ENCODE results near the gene SPIRE1.
"Not testable (repeated sequence)": the region's sequence is repeated elsewhere in the genome, so short reads cannot be mapped to it uniquely, and the experiment has no call there.

SPIRE1 gene

DNA sequence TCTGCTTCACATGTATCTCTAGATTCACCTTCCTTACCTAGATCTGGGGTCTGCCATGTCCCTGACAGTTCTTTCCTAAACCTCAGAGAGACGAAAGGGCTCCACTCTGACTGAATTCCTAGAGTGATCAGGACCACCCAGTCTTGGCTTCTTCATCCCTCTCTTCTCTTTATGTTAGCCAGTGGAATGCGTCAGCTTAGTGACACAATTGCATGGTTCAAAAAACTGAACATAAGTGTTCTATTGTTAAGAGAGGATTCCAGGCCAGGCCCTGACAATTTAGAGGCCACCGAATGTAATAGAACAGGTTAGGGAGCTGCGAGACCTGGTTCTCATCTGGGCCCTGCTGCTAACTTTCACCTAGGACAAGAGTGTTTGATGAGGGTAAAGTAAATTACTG, 240.2 kb downstream of the SPIRE1 start:
- no peak for DNase-seq (ENCODE audit: low read depth, low spot score)

DNA sequence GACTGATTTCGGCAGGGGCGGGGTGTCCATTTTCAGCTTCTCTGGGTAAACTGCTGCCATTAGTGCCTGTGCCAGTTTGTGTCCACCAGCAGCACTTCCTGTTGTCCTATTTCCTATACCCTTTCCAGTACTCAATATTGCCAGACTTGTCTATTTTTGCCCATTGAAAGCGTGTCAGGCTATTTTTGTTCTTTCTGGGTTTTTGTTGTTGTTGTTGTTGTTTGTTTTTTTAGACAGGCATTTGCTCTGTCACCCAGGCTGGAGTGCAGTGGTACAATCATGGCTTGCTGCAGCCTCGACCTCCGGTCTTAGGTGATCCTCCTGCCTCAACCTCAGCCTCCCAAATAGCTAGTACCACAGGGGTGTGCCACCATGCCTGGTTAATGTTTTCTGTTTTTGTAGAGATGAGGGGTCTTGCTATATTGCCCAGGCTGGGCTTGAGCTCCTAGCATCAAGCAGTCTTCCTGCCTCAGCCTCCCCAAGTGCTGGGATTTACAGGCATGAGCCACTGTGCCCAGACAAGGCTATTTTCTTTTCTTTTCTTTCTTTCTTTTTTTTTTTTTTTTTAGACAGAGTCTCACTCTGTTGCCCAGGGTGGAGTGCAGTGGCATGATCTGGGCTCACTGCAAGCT, 241.7 kb downstream of the SPIRE1 start:
- no peak for DNase-seq (ENCODE audit: low read depth, low spot score)

DNA sequence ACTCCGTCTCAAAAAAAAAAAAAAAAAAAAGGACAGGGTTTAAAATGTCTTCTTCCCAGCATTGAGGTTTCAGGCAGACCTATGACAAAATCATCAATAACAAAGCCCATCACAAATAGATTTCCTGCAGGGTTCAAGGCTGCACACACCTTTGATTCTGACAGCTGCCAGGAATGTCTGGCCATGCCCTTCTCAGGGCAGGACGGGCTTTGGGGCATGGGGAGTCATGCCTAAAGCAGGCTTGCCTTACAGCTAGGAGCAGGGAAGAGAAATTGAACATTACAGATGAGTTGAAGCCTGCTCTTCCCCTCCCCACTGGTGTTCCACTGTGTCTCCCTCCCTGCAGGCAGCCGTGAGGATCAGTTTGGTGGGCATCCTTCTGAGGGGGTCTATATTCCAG, 246.5 kb downstream of the SPIRE1 start:
- DNase-seq (ENCODE audit: low read depth, low spot score): no peak

DNA sequence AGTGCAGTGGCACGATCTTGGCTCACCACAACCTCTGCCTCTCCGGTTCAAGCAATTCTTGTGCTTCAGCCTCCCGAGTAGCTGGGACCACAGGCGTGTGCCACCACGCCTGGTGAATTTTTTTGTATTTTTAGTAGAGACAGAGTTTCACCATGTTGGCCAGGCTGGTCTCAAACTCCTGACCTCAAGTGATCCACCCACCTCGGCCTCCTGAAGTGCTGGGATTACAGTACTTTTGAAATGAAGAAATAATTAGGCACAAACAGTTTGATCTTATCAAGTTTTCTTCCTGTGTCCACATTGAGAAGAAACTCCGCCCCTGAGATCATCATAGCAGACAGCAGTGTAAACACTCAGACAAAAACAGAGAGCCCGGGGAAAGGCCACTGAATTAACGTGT, 247.2 kb downstream of the SPIRE1 start:
- DNase-seq (ENCODE audit: low read depth, low spot score): not testable (repeated sequence)

DNA sequence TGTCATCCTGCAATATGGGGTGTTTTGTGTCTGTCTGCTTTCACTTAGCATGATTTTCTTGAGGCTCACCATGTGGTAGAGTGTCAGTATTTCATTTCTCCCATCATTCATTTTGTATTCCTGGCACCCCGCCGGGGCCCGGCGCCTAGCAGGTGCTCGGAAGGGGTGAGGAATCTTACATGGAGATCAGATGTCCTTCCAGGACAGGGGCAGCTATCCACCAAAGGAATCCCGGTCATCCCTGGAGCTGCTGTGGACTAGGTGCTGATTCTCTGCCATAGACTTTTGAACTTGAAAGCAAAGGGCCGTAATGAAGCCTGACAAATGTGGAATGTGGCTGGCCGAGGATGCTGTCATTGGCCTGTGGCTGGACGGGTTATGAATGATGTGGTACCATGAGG, 247.8 kb downstream of the SPIRE1 start:
- DNase-seq (ENCODE audit: low read depth, low spot score): no peak

DNA sequence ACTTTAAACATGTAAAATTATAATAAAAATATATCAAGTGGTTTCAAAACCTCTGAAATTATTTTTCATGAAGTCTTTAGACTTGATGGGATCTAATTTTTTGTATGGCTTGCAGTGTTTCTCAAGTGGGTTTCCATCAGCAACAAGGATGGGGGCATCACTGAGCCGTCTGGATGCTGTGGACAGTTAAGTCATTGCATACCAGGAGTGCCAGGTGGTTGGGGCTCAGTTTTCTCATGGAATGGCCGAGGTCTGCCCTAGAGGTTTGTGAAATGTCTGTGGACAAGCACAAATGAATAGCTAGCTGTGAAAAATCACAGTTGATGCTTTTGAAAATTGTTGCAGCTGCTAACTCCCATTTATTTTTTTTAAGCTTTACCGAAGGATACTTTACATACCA, 248.4 kb downstream of the SPIRE1 start:
- no peak for DNase-seq (ENCODE audit: low read depth, low spot score)

DNA sequence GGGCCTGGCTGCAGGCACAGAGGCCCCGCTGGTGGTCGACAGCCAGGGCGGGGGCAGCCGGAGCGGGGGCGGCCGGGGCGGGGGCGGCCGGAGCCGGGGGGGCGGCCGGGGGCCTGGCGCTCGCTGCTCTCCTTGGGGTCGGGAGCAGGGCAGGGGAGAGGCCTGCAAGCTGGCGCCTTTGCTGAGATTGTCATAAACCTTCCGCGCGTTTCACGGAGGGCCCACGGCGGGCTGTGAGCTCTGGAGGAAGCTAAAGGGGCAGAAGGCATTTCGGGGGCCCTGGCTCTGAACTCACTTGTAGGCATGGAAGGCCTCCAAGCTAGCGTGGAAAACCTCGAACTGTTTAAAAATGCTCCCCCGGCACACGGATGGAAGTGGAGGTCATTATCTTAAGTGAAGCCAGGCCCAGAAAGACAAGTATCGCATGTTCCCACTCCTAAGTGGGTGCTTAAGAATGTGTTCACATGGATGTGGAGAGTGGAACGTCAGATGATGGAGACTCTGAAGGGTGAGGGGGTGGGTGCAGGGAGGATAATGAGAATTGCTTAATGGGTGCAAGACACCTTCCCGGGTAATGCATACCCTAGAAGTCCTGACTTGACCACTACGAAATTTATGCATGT, 249.5 kb downstream of the SPIRE1 start:
- DNase-seq (ENCODE audit: low read depth, low spot score): no peak

DNA sequence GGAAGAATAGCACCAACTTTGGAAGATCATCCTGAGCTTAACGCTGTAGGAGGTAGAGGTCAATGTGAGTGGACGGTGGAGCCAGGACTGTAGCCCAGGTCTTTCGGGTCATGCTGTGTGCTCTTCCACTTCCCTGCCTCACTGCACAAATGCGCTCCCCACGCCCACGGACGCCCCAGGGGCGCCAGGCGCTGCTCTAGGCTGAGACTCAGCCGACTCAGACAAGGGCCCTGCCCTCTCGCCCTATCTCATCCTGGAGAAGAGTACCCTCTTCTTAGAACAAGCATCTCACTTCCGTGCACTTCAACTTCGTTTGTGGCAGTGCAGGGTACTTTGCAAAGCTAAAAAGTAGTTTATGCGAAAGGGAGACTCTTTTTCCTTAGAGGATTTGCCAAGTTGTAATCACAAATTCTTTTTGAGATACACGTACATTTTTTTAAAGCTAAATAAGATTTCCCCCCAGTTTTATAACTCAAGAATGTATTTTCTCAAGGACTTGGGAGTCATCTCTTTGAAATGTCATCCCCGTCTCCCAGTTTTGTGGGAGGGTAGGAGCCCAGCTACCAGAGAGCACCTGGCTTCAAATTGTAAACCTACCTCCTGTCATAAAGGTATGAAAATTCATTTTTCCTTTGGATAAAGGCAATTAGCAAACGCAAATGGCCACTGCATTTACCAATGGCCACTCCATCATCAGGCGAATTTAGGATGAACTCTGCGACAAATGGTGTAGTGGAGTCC, 251.4 kb downstream of the SPIRE1 start:
- DNase-seq (ENCODE audit: low read depth, low spot score): no peak

DNA sequence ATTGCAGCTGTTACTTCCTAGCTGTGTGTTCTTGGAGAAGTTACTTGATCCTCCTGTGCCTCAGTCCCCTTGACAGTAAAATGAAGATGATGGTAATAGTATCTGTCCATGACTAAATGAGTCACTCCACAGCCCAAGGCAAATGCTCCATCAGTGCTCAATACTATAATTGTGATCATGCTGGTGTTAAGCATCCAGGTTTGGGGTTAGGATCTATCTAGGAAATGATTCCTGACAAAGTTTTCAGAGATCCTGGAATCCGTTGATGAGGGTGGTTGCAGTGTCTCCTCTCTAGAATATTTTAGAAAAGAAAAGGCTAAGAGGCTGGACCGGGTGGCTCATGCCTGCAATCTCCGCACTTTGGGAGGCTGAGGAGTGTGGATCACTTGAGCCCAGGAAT, 252.8 kb downstream of the SPIRE1 start:
- DNase-seq (ENCODE audit: low read depth, low spot score): no peak

DNA sequence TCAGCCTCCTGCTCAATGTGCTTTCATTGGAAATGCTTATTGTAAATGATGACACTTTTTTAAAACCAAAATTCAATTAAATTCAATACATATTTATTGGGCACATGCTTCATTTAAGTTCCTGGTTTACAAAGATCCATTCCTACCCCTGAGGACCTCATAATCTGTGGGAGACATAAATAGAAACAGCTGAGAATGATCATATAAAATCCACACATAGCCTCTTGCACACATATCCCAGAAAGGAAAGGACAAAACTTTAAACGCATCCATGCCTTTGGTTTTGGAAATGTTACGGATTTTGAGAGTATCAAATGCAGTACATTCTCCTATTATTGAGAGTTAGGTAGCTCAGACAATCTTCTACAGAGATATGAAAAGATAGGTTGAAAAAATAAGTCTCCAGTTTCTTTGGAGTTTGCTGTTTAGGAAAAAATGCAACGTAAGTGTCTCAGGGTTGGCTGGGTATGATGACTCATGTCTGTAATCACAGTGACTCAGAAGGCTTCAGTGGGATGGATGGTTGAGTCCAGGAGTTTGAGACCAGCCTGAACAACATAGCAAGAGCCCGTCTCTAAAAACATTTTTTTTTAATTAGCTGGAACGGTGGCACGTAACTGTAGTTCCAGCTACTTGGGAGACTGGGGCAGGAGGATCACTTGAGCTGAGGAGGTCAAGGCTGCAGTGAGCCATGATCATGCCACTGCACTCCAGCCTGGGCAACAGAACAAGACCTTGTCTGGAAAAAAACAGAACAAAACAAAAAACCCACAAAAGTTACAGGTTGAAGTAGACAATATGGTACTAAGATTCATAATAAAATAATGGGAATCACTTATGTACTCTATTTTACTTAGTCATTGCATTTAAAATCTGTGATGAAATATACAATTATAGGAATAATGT, 254.1 kb downstream of the SPIRE1 start:
- no peak for DNase-seq (ENCODE audit: low read depth, low spot score)

DNA sequence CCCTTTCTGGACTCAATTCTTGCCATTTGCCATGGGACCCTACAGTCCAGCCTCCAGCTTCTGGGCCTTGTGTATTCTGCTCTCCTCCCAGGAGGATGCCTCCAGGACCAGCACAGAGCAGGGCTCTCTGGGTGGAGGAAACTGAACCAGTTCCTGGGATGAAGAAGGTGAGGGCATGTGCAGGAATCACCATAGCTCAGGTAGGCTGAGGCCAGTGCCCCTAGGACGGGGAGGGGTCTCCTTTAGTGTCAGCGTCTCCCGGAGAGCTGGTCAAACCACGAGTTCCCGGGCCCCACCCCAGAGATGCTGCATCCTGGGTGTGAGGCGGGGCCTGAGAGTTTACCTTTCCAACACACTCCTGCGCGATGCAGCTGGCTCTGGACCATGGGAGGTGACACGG, 256.0 kb downstream of the SPIRE1 start:
- DNase-seq (ENCODE audit: low read depth, low spot score): no peak

DNA sequence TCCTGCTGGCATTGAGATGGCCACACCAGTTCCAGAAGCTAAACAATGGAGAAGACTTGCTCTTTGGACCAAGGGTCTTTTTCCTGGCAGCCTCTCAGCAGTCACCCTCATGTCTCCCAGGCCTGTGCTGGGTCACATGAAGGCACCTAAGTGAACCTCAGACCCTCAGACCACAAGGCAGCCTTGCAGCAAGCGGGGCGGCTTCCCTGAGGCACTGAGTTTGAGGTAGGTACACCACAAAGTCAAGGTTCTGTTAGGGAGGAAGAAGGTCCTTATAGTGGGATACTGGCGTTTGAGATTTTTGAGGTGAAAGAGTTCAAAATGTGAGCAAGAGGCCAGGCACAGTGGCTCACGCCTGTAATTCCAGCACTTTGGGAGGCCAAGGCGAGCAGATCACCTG, 258.7 kb downstream of the SPIRE1 start:
- DNase-seq (ENCODE audit: low read depth, low spot score): no peak

DNA sequence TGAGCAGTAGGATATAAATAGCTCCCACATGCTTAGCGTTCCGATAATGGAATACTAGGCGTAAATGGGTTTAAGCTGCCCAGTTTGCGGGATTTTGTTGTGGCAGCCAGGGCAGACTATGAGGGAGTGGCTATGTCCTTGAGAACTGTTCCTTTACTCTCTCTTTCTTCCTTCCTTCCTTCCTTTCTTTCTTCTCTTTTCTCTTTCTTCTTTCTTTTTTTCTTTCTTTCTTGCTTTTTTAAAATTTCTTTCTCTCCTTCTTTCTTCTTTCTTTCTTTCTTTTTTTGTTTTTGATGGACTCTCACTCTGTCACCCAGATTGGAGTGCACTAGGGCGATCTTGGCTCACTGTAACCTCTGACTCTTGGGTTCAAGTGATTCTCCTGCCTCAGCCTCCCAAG, 259.3 kb downstream of the SPIRE1 start:
- DNase-seq (ENCODE audit: low read depth, low spot score): no peak

DNA sequence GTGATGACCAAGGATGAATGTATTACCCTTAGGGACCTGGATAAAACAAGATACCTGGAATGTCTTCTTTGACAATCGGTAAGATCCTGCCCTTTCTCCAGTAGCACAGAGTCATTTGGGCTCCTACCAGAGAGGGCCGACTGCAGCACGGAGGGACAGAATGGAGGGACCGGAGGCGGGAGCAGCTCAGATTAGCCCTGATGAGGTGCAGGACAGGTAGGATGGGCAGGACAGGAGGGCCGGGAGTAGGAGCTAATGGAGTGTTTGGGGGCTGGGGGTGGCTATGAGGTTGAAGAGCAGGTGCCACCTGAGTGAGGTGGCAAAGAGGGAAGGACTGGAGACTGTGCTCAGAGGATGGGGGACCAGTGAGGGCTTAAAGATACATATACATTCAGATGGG, 260.1 kb downstream of the SPIRE1 start:
- no peak for DNase-seq (ENCODE audit: low read depth, low spot score)

DNA sequence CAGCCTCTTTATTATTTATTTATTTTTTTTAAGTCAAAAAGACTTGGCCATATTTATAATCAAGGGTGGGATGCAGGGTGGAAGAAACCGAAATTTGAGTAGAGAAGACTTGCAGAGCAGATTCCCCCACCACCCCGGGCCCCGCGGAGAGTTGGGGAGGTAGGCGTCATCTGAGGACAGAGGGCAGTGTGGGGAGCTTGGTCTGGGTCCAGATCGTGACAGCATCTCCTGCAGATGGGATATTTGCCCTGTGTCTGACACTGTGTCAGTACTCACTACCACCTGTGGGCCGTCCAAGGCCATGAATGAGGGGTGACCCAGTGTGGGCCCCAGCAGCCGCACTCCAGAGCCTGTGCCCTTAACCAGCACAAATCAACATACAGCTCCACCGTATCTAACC, 260.7 kb downstream of the SPIRE1 start:
- no peak for DNase-seq (ENCODE audit: low read depth, low spot score)
